Measurements from ENCODE around the gene SLC22A16.
"Not testable (repeated sequence)": the region's sequence is repeated elsewhere in the genome, so short reads cannot be mapped to it uniquely, and the experiment has no call there.

The SLC22A16 gene

GRCh38 chr6:110490110-110490509 is 13.7 kb upstream of the SLC22A16 start:
- DNase-seq (ENCODE audit: low spot score): no peak

GRCh38 chr6:110488606-110489190 is 12.3 kb upstream of the SLC22A16 start:
- no peak for DNase-seq (ENCODE audit: low spot score)

- not testable (repeated sequence) for DNase-seq (ENCODE audit: low spot score)
Measured at GRCh38 chr6:110487968-110488381, 11.6 kb upstream of the SLC22A16 start.

- DNase-seq (ENCODE audit: low spot score): no peak
Measured at GRCh38 chr6:110486756-110487155, 10.3 kb upstream of the SLC22A16 start.

GRCh38 chr6:110485491-110485890 is 9.1 kb upstream of the SLC22A16 start:
- no peak for DNase-seq (ENCODE audit: low spot score)

GRCh38 chr6:110484321-110484720 is 7.9 kb upstream of the SLC22A16 start:
- DNase-seq (ENCODE audit: low spot score): no peak

- no peak for DNase-seq (ENCODE audit: low spot score)
Measured at GRCh38 chr6:110482774-110483400, 6.5 kb upstream of the SLC22A16 start.

- DNase-seq (ENCODE audit: low spot score): no peak
Measured at GRCh38 chr6:110481081-110481480, 4.7 kb upstream of the SLC22A16 start.

- DNase-seq (ENCODE audit: low spot score): no peak
Measured at GRCh38 chr6:110475066-110475653, 1.3 kb downstream of the SLC22A16 start.

- no peak for DNase-seq (ENCODE audit: low spot score)
Measured at GRCh38 chr6:110474500-110474899, 1.9 kb downstream of the SLC22A16 start.

- DNase-seq (ENCODE audit: low spot score): no peak
Measured at GRCh38 chr6:110472739-110473138, 3.7 kb downstream of the SLC22A16 start.

- DNase-seq (ENCODE audit: low spot score): no peak
Measured at GRCh38 chr6:110471726-110472365, 4.6 kb downstream of the SLC22A16 start.

GRCh38 chr6:110468731-110469130 is 7.7 kb downstream of the SLC22A16 start:
- DNase-seq (ENCODE audit: low spot score): no peak

GRCh38 chr6:110467566-110468140 is 8.8 kb downstream of the SLC22A16 start:
- no peak for DNase-seq (ENCODE audit: low spot score)

GRCh38 chr6:110462884-110463481 is 13.4 kb downstream of the SLC22A16 start:
- no peak for DNase-seq (ENCODE audit: low spot score)

GRCh38 chr6:110461376-110461775 is 15.0 kb downstream of the SLC22A16 start:
- DNase-seq (ENCODE audit: low spot score): no peak

- no peak for DNase-seq (ENCODE audit: low spot score)
Measured at GRCh38 chr6:110459137-110459536, 17.3 kb downstream of the SLC22A16 start.

- no peak for DNase-seq (ENCODE audit: low spot score)
Measured at GRCh38 chr6:110458476-110458875, 17.9 kb downstream of the SLC22A16 start.

GRCh38 chr6:110457567-110458175 is 18.7 kb downstream of the SLC22A16 start:
- peak; percentile 69 for DNase-seq (ENCODE audit: low spot score)

GRCh38 chr6:110456694-110457093 is 19.7 kb downstream of the SLC22A16 start:
- DNase-seq (ENCODE audit: low spot score): no peak

- DNase-seq (ENCODE audit: low spot score): no peak
Measured at GRCh38 chr6:110449541-110449895, 26.9 kb downstream of the SLC22A16 start.

Measured in kidney tubule cell (primary cell).